Measurements from ENCODE around the gene FTO. TPM values are rescaled to one million over a fixed set of nuclear protein-coding genes. Genes with fewer than 3 reads are reported as not detected.
A peak's percentile ranks its signal among the peaks of the same experiment; 100 is the strongest.
"Not testable (repeated sequence)": the region's sequence is repeated elsewhere in the genome, so short reads cannot be mapped to it uniquely, and the experiment has no call there.

The FTO gene
- polyA plus RNA-seq (ENCODE audit: insufficient read length in 10 of 10) = 10 to 100 TPM; 48.3 to 68.6 (median 62.8) TPM
- long read RNA-seq, donor 1, full-length matches to known transcripts = 6 of 6 reads
- long read RNA-seq, donor 1, partial matches to known transcripts = 0 of 6 reads
- long read RNA-seq, donor 1, other reads (novel, unspliced or antisense) = 0 of 6 reads
- long read RNA-seq, donor 2, full-length matches to known transcripts = 4 of 4 reads
- long read RNA-seq, donor 2, partial matches to known transcripts = 0 of 4 reads
- long read RNA-seq, donor 2, other reads (novel, unspliced or antisense) = 0 of 4 reads
- long read RNA-seq, donor 3 = 0 reads
- long read RNA-seq, donor 4, full-length matches to known transcripts = 3 of 3 reads
- long read RNA-seq, donor 4, partial matches to known transcripts = 0 of 3 reads
- long read RNA-seq, donor 4, other reads (novel, unspliced or antisense) = 0 of 3 reads
- long read RNA-seq, donor 5, full-length matches to known transcripts = 7 of 7 reads
- long read RNA-seq, donor 5, partial matches to known transcripts = 0 of 7 reads
- long read RNA-seq, donor 5, other reads (novel, unspliced or antisense) = 0 of 7 reads
- long read RNA-seq, donor 6, full-length matches to known transcripts = 6 of 6 reads
- long read RNA-seq, donor 6, partial matches to known transcripts = 0 of 6 reads
- long read RNA-seq, donor 6, other reads (novel, unspliced or antisense) = 0 of 6 reads
- long read RNA-seq, donor 7, full-length matches to known transcripts = 8 of 8 reads
- long read RNA-seq, donor 7, partial matches to known transcripts = 0 of 8 reads
- long read RNA-seq, donor 7, other reads (novel, unspliced or antisense) = 0 of 8 reads
- long read RNA-seq, donor 8, full-length matches to known transcripts = 2 of 2 reads
- long read RNA-seq, donor 8, partial matches to known transcripts = 0 of 2 reads
- long read RNA-seq, donor 8, other reads (novel, unspliced or antisense) = 0 of 2 reads
- long read RNA-seq, donor 9, full-length matches to known transcripts = 2 of 2 reads
- long read RNA-seq, donor 9, partial matches to known transcripts = 0 of 2 reads
- long read RNA-seq, donor 9, other reads (novel, unspliced or antisense) = 0 of 2 reads

GRCh38 chr16:53703590-53704444, at the start of gene FTO, which contains the start of gene RPGRIP1L:
TSS of gene FTO (plus strand) at chr16:53704156.
TSS of gene RPGRIP1L (minus strand) at chr16:53703859. CDS start at chr16:53700723, 3,136 bp downstream.
- DNase-seq = peak; percentile 99 to 100 (median 100)

- no peak for DNase-seq
These were observed 49.0 kb upstream of the FTO start for GRCh38 chr16:53654946-53655345.

GRCh38 chr16:53662072-53662471, 41.9 kb upstream of the FTO start:
- no peak for DNase-seq

- peak; percentile 24 to 96 (median 66) for DNase-seq
These were observed 39.1 kb upstream of the FTO start for GRCh38 chr16:53664724-53665345.

GRCh38 chr16:53666786-53667415, 37.1 kb upstream of the FTO start:
- DNase-seq = peak in 2 of 3 donors; percentile 16 to 52

- DNase-seq = no peak
These were observed 35.1 kb upstream of the FTO start for GRCh38 chr16:53668869-53669268.

- no peak for DNase-seq
These were observed 31.5 kb upstream of the FTO start for GRCh38 chr16:53672461-53672860.

- DNase-seq = no peak
These were observed 30.8 kb upstream of the FTO start for GRCh38 chr16:53673189-53673588.

- no peak for DNase-seq
These were observed 25.8 kb upstream of the FTO start for GRCh38 chr16:53678155-53678554.

GRCh38 chr16:53678756-53679343, 25.1 kb upstream of the FTO start:
- DNase-seq = no peak

GRCh38 chr16:53680756-53681155, 23.2 kb upstream of the FTO start:
- no peak for DNase-seq

GRCh38 chr16:53681354-53681753, 22.6 kb upstream of the FTO start:
- no peak for DNase-seq

GRCh38 chr16:53685334-53685733, 18.6 kb upstream of the FTO start:
- DNase-seq = not testable (repeated sequence)

- no peak for DNase-seq
These were observed 17.2 kb upstream of the FTO start for GRCh38 chr16:53686710-53687109.

GRCh38 chr16:53689636-53690035, 14.3 kb upstream of the FTO start:
- no peak for DNase-seq

GRCh38 chr16:53690771-53691170, 13.2 kb upstream of the FTO start:
- no peak for DNase-seq

- peak in 1 of 3 donors; percentile 22 for DNase-seq
These were observed 11.8 kb upstream of the FTO start for GRCh38 chr16:53692146-53692545.

GRCh38 chr16:53693320-53693719, 10.6 kb upstream of the FTO start:
- DNase-seq = no peak

- peak in 1 of 3 donors; percentile 67 for DNase-seq
These were observed 8.9 kb upstream of the FTO start for GRCh38 chr16:53695070-53695469.

- not testable (repeated sequence) for DNase-seq
These were observed 5.7 kb upstream of the FTO start for GRCh38 chr16:53698271-53698670.

Data from muscle of back (tissue), 13 donors.